K562 (cell line): ENCODE results near the gene RPTOR. TPM values are rescaled to one million over a fixed set of nuclear protein-coding genes. Genes with fewer than 3 reads are reported as not detected.

Experiments
- ATAC-seq: fragments of 200-7000 bp; cut with Tn5 transposase; 3 replicates; pipeline ENCODE4 v1.9.1; 2020; ENCODE audit warnings: moderate library complexity
- BruUV-seq: library from RNA; stranded (reverse); fragments of 400-500 nt; replicated peaks from 2 replicates; lab custom pipeline; 2021; lab: Mats Ljungman, UMichigan
- CTCF ChIA-PET: fragments of 300-600 bp; formaldehyde crosslinking; extraction: SDS; loops from one replicate; lab custom pipeline; 2021; ENCODE audit warnings: low intra/inter-chr PET ratio; lab: Yijun Ruan, JAX
- POLR2A ChIA-PET: fragments of 300-600, 350-650 bp; sonication (Branson Sonifier 250); formaldehyde crosslinking; extraction: SDS; loops from one replicate; lab custom pipeline; 2021; ENCODE audit warnings: antibody characterized with exemption, inconsistent platforms; lab: Yijun Ruan, JAX
- DNase-seq, 4 experiments: peaks; one replicate each; pipeline versions ENCODE4 v3.0.0 to v3.0.0-alpha.2; 2011 to 2018; ENCODE audit warnings: low spot score in 3 of 4, mixed read lengths in 3 of 4; ENCODE audit errors: extremely low read depth in 1 of 4
- FAIRE-seq: peaks from 2 replicates; lab custom pipeline; 2011; peaks lifted over from hg19 to GRCh38; lab: Jason Lieb, UNC
- H2AFZ ChIP-seq: 2 replicates; pipeline ENCODE4 v1.6.0; 2011; ENCODE audit warnings: low read depth, low read length, control low read depth, inconsistent platforms
- H3K27ac ChIP-seq: fragments of 200-600 bp; 3 replicates; pipeline ENCODE4 v1.8.0; 2011; ENCODE audit warnings: low read depth, mild to moderate bottlenecking, control low read depth, inconsistent platforms, low read length, moderate library complexity, mixed read lengths; ENCODE audit errors: extremely low read depth
- H3K27me3 ChIP-seq, 2 experiments: fragments of 300-600 bp in 1 of 2; 2 replicates in 1 of 2; 3 replicates in 1 of 2; pipeline versions ENCODE4 v1.6.0 to v1.8.0; 2011; ENCODE audit warnings: inconsistent platforms in 2 of 2, low read length in 2 of 2, mild to moderate bottlenecking in 1 of 2, mixed read lengths in 1 of 2, moderate library complexity in 1 of 2; ENCODE audit not compliant: control insufficient read depth in 2 of 2, insufficient read depth in 2 of 2
- H3K36me3 ChIP-seq: fragments of 300-600 bp; 3 replicates; pipeline ENCODE4 v1.8.0; 2011; ENCODE audit warnings: mild to moderate bottlenecking, low read length, inconsistent platforms; ENCODE audit not compliant: control insufficient read depth, insufficient read depth
- H3K4me1 ChIP-seq, 2 experiments: fragments of 200-600 bp in 1 of 2; replicated peaks in 1 of 2; 2 replicates in 1 of 2; 3 replicates in 1 of 2; pipeline versions ENCODE4 v1.5.1 to v1.8.0; 2011; ENCODE audit warnings: inconsistent platforms in 2 of 2, low read length in 2 of 2, mild to moderate bottlenecking in 1 of 2, mixed read lengths in 1 of 2, moderate library complexity in 1 of 2; ENCODE audit not compliant: control insufficient read depth in 2 of 2, insufficient read depth in 2 of 2
- H3K4me2 ChIP-seq: 2 replicates; pipeline ENCODE4 v1.6.1; 2011; ENCODE audit warnings: low read length, control low read depth, inconsistent platforms, mixed read lengths; ENCODE audit not compliant: insufficient read depth
- H3K4me3 ChIP-seq: fragments of 200-600 bp; sonication (generic), shearing (Covaris generic); 2 replicates; pipeline ENCODE4 v1.5.1; 2016; ENCODE audit warnings: control low read depth, inconsistent platforms
- H3K79me2 ChIP-seq: fragments of 200-600 bp; 3 replicates; pipeline ENCODE4 v1.8.0; 2011; ENCODE audit warnings: low read length, inconsistent platforms; ENCODE audit not compliant: control insufficient read depth, insufficient read depth
- H3K9ac ChIP-seq, 2 experiments: 2 replicates each; pipeline versions ENCODE4 v1.6.0 to v1.6.1; 2011; ENCODE audit warnings: low read depth in 2 of 2, low read length in 2 of 2, control low read depth in 1 of 2, inconsistent platforms in 1 of 2, mild to moderate bottlenecking in 1 of 2, mixed read lengths in 1 of 2; ENCODE audit not compliant: insufficient read depth in 1 of 2
- H3K9me1 ChIP-seq: one replicate; pipeline ENCODE4 v1.6.0; 2011; ENCODE audit warnings: inconsistent platforms, mild to moderate bottlenecking, low read length, moderate library complexity; ENCODE audit not compliant: control insufficient read depth, insufficient read depth
- H3K9me3 ChIP-seq: replicated peaks from 2 replicates; pipeline ENCODE4 v1.5.1; 2011; ENCODE audit warnings: low read depth, low read length, inconsistent platforms; ENCODE audit not compliant: control insufficient read depth, insufficient read depth
- H4K20me1 ChIP-seq: replicated peaks from 2 replicates; pipeline ENCODE4 v1.6.1; 2011; ENCODE audit warnings: low read length, inconsistent platforms, mixed read lengths; ENCODE audit not compliant: control insufficient read depth, insufficient read depth
- ADNP ChIP-seq: fragments of 200-800 bp; sonication (Bioruptor generic); IDR thresholded peaks from 2 replicates; pipeline ENCODE4 v1.6.1; 2016; ENCODE audit warnings: missing genetic modification characterization, missing compliant biosample characterization
- ATF7 ChIP-seq: fragments of 450-650 bp; IDR thresholded peaks from 2 replicates; pipeline ENCODE4 v1.7.1; 2014; ENCODE audit warnings: mild to moderate bottlenecking, moderate library complexity
- BHLHE40 ChIP-seq: IDR thresholded peaks from 2 replicates; pipeline ENCODE4 v1.6.1; 2011; ENCODE audit warnings: low read length, improper control_type of control experiment
- C11orf30 ChIP-seq: fragments of 450-650 bp; IDR thresholded peaks from 2 replicates; pipeline ENCODE4 v1.6.1; 2016; ENCODE audit warnings: low read depth, mild to moderate bottlenecking
- CREB1 ChIP-seq, 2 experiments: sonication (generic) in 1 of 2; formaldehyde crosslinking in 1 of 2; IDR thresholded peaks; 2 replicates each; pipeline versions ENCODE4 v1.6.1 to v1.8.0; 2012 to 2022; ENCODE audit warnings: inconsistent platforms in 1 of 2, mild to moderate bottlenecking in 1 of 2, missing genetic modification reagents in 1 of 2, moderate library complexity in 1 of 2
- CXXC5 ChIP-seq: fragments of 250-450 bp; sonication (Bioruptor Pico); IDR thresholded peaks from 2 replicates; pipeline ENCODE4 v1.8.0; 2022; ENCODE audit warnings: inconsistent platforms, mild to moderate bottlenecking, moderate library complexity
- DPF2 ChIP-seq: fragments of 450-650 bp; IDR thresholded peaks from 2 replicates; pipeline ENCODE4 v1.6.1; 2016
- HDAC8 ChIP-seq: fragments of 450-650 bp; IDR thresholded peaks from 2 replicates; pipeline ENCODE4 v1.6.1; 2016; ENCODE audit warnings: mild to moderate bottlenecking, missing genetic modification characterization, moderate library complexity, missing compliant biosample characterization
- HMBOX1 ChIP-seq: sonication (generic); IDR thresholded peaks from 2 replicates; pipeline ENCODE4 v1.6.1; 2016
- MAFK ChIP-seq: IDR thresholded peaks from 2 replicates; pipeline ENCODE4 v1.6.1; 2011; ENCODE audit warnings: low read length, improper control_type of control experiment
- NR2C1 ChIP-seq, 2 experiments: fragments of 450-650 bp; IDR thresholded peaks; 2 replicates each; pipeline ENCODE4 v1.6.1; 2017; ENCODE audit warnings: mild to moderate bottlenecking in 2 of 2, antibody characterized with exemption in 1 of 2, inconsistent platforms in 1 of 2, missing compliant biosample characterization in 1 of 2, missing genetic modification characterization in 1 of 2
- PCBP1 ChIP-seq: fragments of 200-400 bp; formaldehyde crosslinking; IDR thresholded peaks from 2 replicates; pipeline ENCODE4 v1.6.1; 2018; ENCODE audit warnings: mild to moderate bottlenecking, low read depth, low read length; ENCODE audit not compliant: poor library complexity, severe bottlenecking
- PKNOX1 ChIP-seq: fragments of 450-650 bp; IDR thresholded peaks from 2 replicates; pipeline ENCODE4 v1.6.1; 2016
- PML ChIP-seq: IDR thresholded peaks from 2 replicates; pipeline ENCODE4 v1.6.1; 2012; ENCODE audit warnings: low read length, inconsistent platforms
- RCOR1 ChIP-seq, 2 experiments: IDR thresholded peaks; 2 replicates each; pipeline ENCODE4 v1.6.1; 2012; ENCODE audit warnings: low read depth in 2 of 2, low read length in 2 of 2, borderline replicate concordance in 1 of 2, improper control_type of control experiment in 1 of 2
- SMAD1 ChIP-seq: fragments of 150-350 bp; IDR thresholded peaks from 2 replicates; pipeline ENCODE4 v1.6.1; 2014; ENCODE audit warnings: low read length, low read depth; ENCODE audit not compliant: partially characterized antibody
- TFAM ChIP-seq: fragments of 250-450 bp; sonication (Bioruptor Pico); conservative IDR thresholded peaks from 2 replicates; pipeline ENCODE4 v1.5.0; 2021; ENCODE audit warnings: mild to moderate bottlenecking, moderate library complexity
- ZNF354B ChIP-seq: fragments of 250-450 bp; sonication (Bioruptor Pico); IDR thresholded peaks from 2 replicates; pipeline ENCODE4 v1.4.0; 2020
- ZNF717 ChIP-seq: fragments of 250-450 bp; sonication (Bioruptor Pico); IDR thresholded peaks from 2 replicates; pipeline ENCODE4 v1.5.0; 2021
- ZSCAN29 ChIP-seq: fragments of 450-650 bp; IDR thresholded peaks from 2 replicates; pipeline ENCODE4 v1.6.1; 2017
- WGBS: fragments of 100-300 bp; shearing (Covaris generic); methylation state at CpG from one replicate; pipeline ENCODE4 v1.1.6; 2016; ENCODE audit warnings: low coverage, mixed read lengths; ENCODE audit not compliant: insufficient coverage; ENCODE audit errors: missing lambda C conversion rate; 5-methylcytosine and 5-hydroxymethylcytosine counted together
- in situ Hi-C: fragments of 300-500 bp; cut with MboI; formaldehyde crosslinking; loops from 4 replicates; pipeline ENCODE4 v1.15.0; 2018; ENCODE audit warnings: inconsistent platforms, mixed read lengths
- intact Hi-C: fragments of 100-400 bp; cut with micrococcal nuclease; formaldehyde crosslinking; loops from 2 replicates; pipeline ENCODE4 v1.14.2; 2022
- polyA plus RNA-seq, 8 experiments: library from polyadenylated mRNA; depleted of rRNA in 4 of 8; stranded (reverse) in 5 of 8; unstranded in 3 of 8; fragments of >200 nt; fragmentation: Nextera tagmentation in 2 of 8; fragmentation: Illumina TruSeq in 1 of 8; extraction: Ambion mirVana in 2 of 8; extraction: Trizol in 1 of 8; gene quantifications; 2 replicates each; pipeline versions ENCODE4 v1.2.1 to v1.2.3, GENCODE V29; 2011 to 2014; ENCODE audit warnings: inconsistent platforms in 1 of 8, missing spikeins in 1 of 8
- total RNA-seq, 7 experiments: library from RNA; depleted of rRNA in 6 of 7; stranded (reverse); fragments of >200 nt in 6 of 7; fragmentation: Illumina TruSeq in 2 of 7; extraction: Trizol in 2 of 7; gene quantifications; 2 replicates each; pipeline versions ENCODE4 v1.2.1 to v1.2.3, GENCODE V29; 2011 to 2021; ENCODE audit warnings: low replicate concordance in 1 of 7

The RPTOR gene
- total and polyA plus RNA-seq, 9 of the 15 experiments (the other 6 are each of a cell fraction or from before 2014, with no cell fraction given) = 0.24 to 54.1 (median 10.2) TPM

GRCh38 chr17:81002409-81003361 is 458.0 kb downstream of the RPTOR start:
- H3K9me3 ChIP-seq = no peaks in the 10 kb centered on the region
- DNase-seq (peak; percentile 79 to 84 (median 82)), ATAC-seq (peak; percentile 71), FAIRE-seq (peak; percentile 96)
- peak overlapping the region; percentile 1; the same call in 1 of the 2 replicates for H2AFZ ChIP-seq
- ChIA-PET POLR2A (interaction anchor here (0.6 to 2.9 kb wide), 5 partner anchors 11 to 580 kb away, joined by 3 to 13 read pairs (median 4); partner anchors contain the start of gene CHMP6), CTCF (interaction anchor here (0.7 kb wide), 1 partner anchor 13 kb away, joined by 3 read pairs; no protein-coding TSS in a partner anchor)
- intact Hi-C loops = no loop called here
- no peaks in the 10 kb centered on the region for H3K79me2 ChIP-seq
- H3K4me3 ChIP-seq = no peak overlapping the region
- WGBS = 26% methylated on average over 17 of the region's 21 CpGs
- peaks cover 25% of the 10 kb centered on the region; the same call in 1 of the 3 replicates for H3K36me3 ChIP-seq
- TSS peak; percentile 27 for BruUV-seq
- H3K9ac ChIP-seq = peak overlapping the region in 1 of 2 experiments; percentile 81; a peak in 1 of 4 replicates
- peak overlapping the region; percentile 6 for H3K4me2 ChIP-seq
- peaks cover 19 to 60% of the 10 kb centered on the region in 2 experiments for H3K4me1 ChIP-seq
- in situ Hi-C loops = loop anchor here (5.0 kb wide), 1 partner anchor 225 kb away; no protein-coding TSS in a partner anchor
- peak overlapping the region; percentile 44 for H3K27ac ChIP-seq
- H4K20me1 ChIP-seq = no peaks in the 10 kb centered on the region
- no peaks in the 10 kb centered on the region for H3K27me3 ChIP-seq
- H3K9me1 ChIP-seq = no peaks in the 10 kb centered on the region
- TF ChIP-seq NR2C1 (IDR thresholded peaks at IDR 0.05) (no peak), NR2C1 (tag; IDR thresholded peaks at IDR 0.05) (no peak), ZSCAN29 (no peak), TFAM (no peak), BHLHE40 (peak; percentile 75), PCBP1 (no peak), DPF2 (peak; percentile 25; the same call in 1 of the 2 replicates), CXXC5 (CRISPR knock-in tag) (peak; percentile 36), CREB1 (IDR thresholded peaks at IDR 0.05) (no peak), CREB1 (CRISPR knock-in tag; IDR thresholded peaks at IDR 0.05) (peak; percentile 41; the same call in 1 of the 2 replicates), C11orf30 (no peak; the same call in 1 of the 2 replicates), PKNOX1 (peak; percentile 85), HMBOX1 (0 out of 2 replicates have a peak, but pooled peaks have one; percentile 30), PML (no peak), RCOR1 (IDR thresholded peaks at IDR 0.05; ENCODE audit: borderline replicate concordance in 1 of 2, low read depth in 2 of 2, low read length in 2 of 2) (no peak), ZNF354B (no peak), MAFK (no peak; the same call in none of the 2 replicates), ADNP (tag) (peak; percentile 35; the same call in 1 of the 2 replicates), SMAD1 (peak; percentile 50), ATF7 (0 out of 2 replicates have a peak, but pooled peaks have one; percentile 8), HDAC8 (no peak), ZNF717 (CRISPR knock-in tag) (no peak)
